HepG2 (cell line): ENCODE results near the gene RAB17. TPM values are rescaled to one million over a fixed set of nuclear protein-coding genes. Genes with fewer than 3 reads are reported as not detected.
A peak's percentile ranks its signal among the peaks of the same experiment; 100 is the strongest.

Source experiments
- ELF1 ChIP-seq: sonication (generic); formaldehyde crosslinking; IDR thresholded peaks from 2 replicates; pipeline ENCODE4 v1.4.0; 2020; ENCODE audit warnings: missing genetic modification reagents
- FLYWCH1 ChIP-seq: sonication (generic); formaldehyde crosslinking; IDR thresholded peaks from 2 replicates; pipeline ENCODE4 v1.8.1; 2023; ENCODE audit warnings: mild to moderate bottlenecking, missing genetic modification reagents
- FOXK1 ChIP-seq: sonication (generic); formaldehyde crosslinking; IDR thresholded peaks from 2 replicates; pipeline ENCODE4 v1.4.0; 2020; ENCODE audit warnings: low read depth, missing genetic modification reagents, borderline replicate concordance
- FOXP1 ChIP-seq, 2 experiments: fragments of 450-650 bp in 1 of 2; IDR thresholded peaks; 2 replicates each; pipeline ENCODE4 v1.6.1; 2017 to 2018; ENCODE audit warnings: antibody characterized with exemption in 1 of 2
- HDAC2 ChIP-seq: sonication (generic); formaldehyde crosslinking; IDR thresholded peaks from 2 replicates; pipeline ENCODE4 v1.4.0; 2020; ENCODE audit warnings: missing genetic modification reagents
- ISX ChIP-seq: sonication (generic); formaldehyde crosslinking; conservative IDR thresholded peaks from 2 replicates; pipeline ENCODE4 v1.5.0; 2020; ENCODE audit warnings: missing genetic modification reagents
- MEIS1 ChIP-seq: sonication (generic); formaldehyde crosslinking; IDR thresholded peaks from 2 replicates; pipeline ENCODE4 v1.9.0; 2021; ENCODE audit warnings: mild to moderate bottlenecking, missing genetic modification reagents, moderate library complexity, borderline replicate concordance
- MYC ChIP-seq: sonication (generic); formaldehyde crosslinking; IDR thresholded peaks from 2 replicates; pipeline ENCODE4 v1.9.0; 2021; ENCODE audit warnings: missing genetic modification reagents, borderline replicate concordance
- PHF21A ChIP-seq: sonication (generic); formaldehyde crosslinking; IDR thresholded peaks from 2 replicates; pipeline ENCODE4 v1.5.0; 2020; ENCODE audit warnings: mild to moderate bottlenecking, missing genetic modification reagents
- PHF5A ChIP-seq: IDR thresholded peaks from one replicate; pipeline ENCODE4 v1.6.1; 2018; ENCODE audit warnings: low read depth, missing genetic modification reagents; ENCODE audit not compliant: unreplicated experiment
- PHF8 ChIP-seq: sonication (generic); formaldehyde crosslinking; IDR thresholded peaks from 2 replicates; pipeline ENCODE4 v1.5.0; 2020; ENCODE audit warnings: missing genetic modification reagents
- RBAK ChIP-seq: sonication (generic); formaldehyde crosslinking; IDR thresholded peaks from 2 replicates; pipeline ENCODE4 v1.5.1; 2020; ENCODE audit warnings: mild to moderate bottlenecking, missing genetic modification reagents
- SAP130 ChIP-seq: IDR thresholded peaks from 2 replicates; pipeline ENCODE4 v1.6.1; 2016; ENCODE audit warnings: low read depth
- SMYD3 ChIP-seq: sonication (generic); formaldehyde crosslinking; IDR thresholded peaks from 2 replicates; pipeline ENCODE4 v1.8.1; 2023; ENCODE audit warnings: mild to moderate bottlenecking, missing genetic modification reagents
- SSRP1 ChIP-seq: IDR thresholded peaks from 2 replicates; pipeline ENCODE4 v1.6.1; 2016; ENCODE audit warnings: control low read depth
- TBP ChIP-seq: sonication (generic); formaldehyde crosslinking; IDR thresholded peaks from 2 replicates; pipeline ENCODE4 v1.5.0; 2020; ENCODE audit warnings: missing genetic modification reagents
- THAP11 ChIP-seq: IDR thresholded peaks from 2 replicates; pipeline ENCODE4 v1.6.1; 2016; ENCODE audit warnings: missing biosample characterization, missing genetic modification reagents
- YY1 ChIP-seq: IDR thresholded peaks from 2 replicates; pipeline ENCODE4 v1.6.1; 2011; ENCODE audit warnings: low read length, low read depth, moderate library complexity, mild to moderate bottlenecking; ENCODE audit not compliant: insufficient read depth, insufficient replicate concordance
- ZC3H13 ChIP-seq: sonication (generic); formaldehyde crosslinking; IDR thresholded peaks from 2 replicates; pipeline ENCODE4 v1.8.1; 2023; ENCODE audit warnings: mild to moderate bottlenecking, missing genetic modification reagents, moderate library complexity
- ZFP36 ChIP-seq: fragments of 150-350 bp; IDR thresholded peaks from 2 replicates; pipeline ENCODE4 v1.6.1; 2018; ENCODE audit warnings: borderline replicate concordance, low read length, low read depth; ENCODE audit not compliant: partially characterized antibody
- ZNF124 ChIP-seq: sonication (generic); formaldehyde crosslinking; IDR thresholded peaks from 2 replicates; pipeline ENCODE4 v1.4.0; 2020; ENCODE audit warnings: missing genetic modification reagents
- ZNF138 ChIP-seq: sonication (generic); formaldehyde crosslinking; IDR thresholded peaks from 2 replicates; pipeline ENCODE4 v1.5.0; 2020; ENCODE audit warnings: mild to moderate bottlenecking, low read depth, missing genetic modification reagents
- ZNF225 ChIP-seq: sonication (generic); formaldehyde crosslinking; IDR thresholded peaks from 2 replicates; pipeline ENCODE4 v1.4.0; 2020; ENCODE audit warnings: mild to moderate bottlenecking, missing genetic modification reagents
- ZNF253 ChIP-seq: sonication (generic); formaldehyde crosslinking; IDR thresholded peaks from 2 replicates; pipeline ENCODE4 v1.8.0; 2022; ENCODE audit warnings: mild to moderate bottlenecking, missing genetic modification reagents, borderline replicate concordance
- ZNF331 ChIP-seq: sonication (generic); formaldehyde crosslinking; IDR thresholded peaks from 2 replicates; pipeline ENCODE4 v1.4.0; 2020; ENCODE audit warnings: missing genetic modification reagents
- ZNF501 ChIP-seq: sonication (generic); formaldehyde crosslinking; IDR thresholded peaks from 2 replicates; pipeline ENCODE4 v1.5.1; 2020; ENCODE audit warnings: mild to moderate bottlenecking, moderate library complexity, missing genetic modification reagents
- ZNF547 ChIP-seq: sonication (generic); formaldehyde crosslinking; IDR thresholded peaks from 2 replicates; pipeline ENCODE4 v1.5.1; 2020; ENCODE audit warnings: mild to moderate bottlenecking, missing genetic modification reagents
- ZNF619 ChIP-seq: sonication (generic); formaldehyde crosslinking; IDR thresholded peaks from 2 replicates; pipeline ENCODE4 v1.4.0; 2020; ENCODE audit warnings: mild to moderate bottlenecking, missing genetic modification reagents
- ZNF788 ChIP-seq: sonication (generic); formaldehyde crosslinking; IDR thresholded peaks from 2 replicates; pipeline ENCODE4 v1.5.0; 2020; ENCODE audit warnings: mild to moderate bottlenecking, missing genetic modification reagents, borderline replicate concordance
- ZSCAN25 ChIP-seq: sonication (generic); formaldehyde crosslinking; IDR thresholded peaks from 2 replicates; pipeline ENCODE4 v1.8.0; 2022; ENCODE audit warnings: mild to moderate bottlenecking, missing genetic modification reagents
- polyA plus RNA-seq, 8 experiments: library from polyadenylated mRNA; depleted of rRNA in 3 of 8; stranded (reverse) in 7 of 8; unstranded in 1 of 8; fragments of >200 nt; fragmentation: Illumina TruSeq in 4 of 8; extraction: Trizol in 4 of 8; gene quantifications; 2 replicates each; pipeline versions ENCODE4 v1.2.1 to v1.2.3, GENCODE V29; 2011 to 2016; ENCODE audit warnings: low read depth in 4 of 8, missing spikeins in 1 of 8, mixed read lengths in 1 of 8; ENCODE audit not compliant: insufficient read depth in 1 of 8
- total RNA-seq, 5 experiments: library from RNA; depleted of rRNA; stranded (reverse); fragments of >200 nt; fragmentation: Illumina TruSeq; extraction: Trizol; gene quantifications; 2 replicates each; pipeline ENCODE4 v1.2.3, GENCODE V29; 2016; ENCODE audit warnings: low read depth in 1 of 5
- TF ChIP-seq, protein P1 (sequence below): sonication (generic); formaldehyde crosslinking; IDR thresholded peaks from 2 replicates; pipeline ENCODE4 v1.4.0; 2020; ENCODE audit warnings: mild to moderate bottlenecking, missing genetic modification reagents
- TF ChIP-seq, protein P2 (sequence below): sonication (generic); formaldehyde crosslinking; IDR thresholded peaks from 2 replicates; pipeline ENCODE4 v1.4.0; 2020; ENCODE audit warnings: missing genetic modification reagents; ENCODE audit errors: not compliant biosample characterization

The RAB17 gene
- total and polyA plus RNA-seq, 2 of the 13 experiments (the other 11 are each of a cell fraction or from before 2014, with no cell fraction given), result 68.0 to 124 TPM

DNA sequence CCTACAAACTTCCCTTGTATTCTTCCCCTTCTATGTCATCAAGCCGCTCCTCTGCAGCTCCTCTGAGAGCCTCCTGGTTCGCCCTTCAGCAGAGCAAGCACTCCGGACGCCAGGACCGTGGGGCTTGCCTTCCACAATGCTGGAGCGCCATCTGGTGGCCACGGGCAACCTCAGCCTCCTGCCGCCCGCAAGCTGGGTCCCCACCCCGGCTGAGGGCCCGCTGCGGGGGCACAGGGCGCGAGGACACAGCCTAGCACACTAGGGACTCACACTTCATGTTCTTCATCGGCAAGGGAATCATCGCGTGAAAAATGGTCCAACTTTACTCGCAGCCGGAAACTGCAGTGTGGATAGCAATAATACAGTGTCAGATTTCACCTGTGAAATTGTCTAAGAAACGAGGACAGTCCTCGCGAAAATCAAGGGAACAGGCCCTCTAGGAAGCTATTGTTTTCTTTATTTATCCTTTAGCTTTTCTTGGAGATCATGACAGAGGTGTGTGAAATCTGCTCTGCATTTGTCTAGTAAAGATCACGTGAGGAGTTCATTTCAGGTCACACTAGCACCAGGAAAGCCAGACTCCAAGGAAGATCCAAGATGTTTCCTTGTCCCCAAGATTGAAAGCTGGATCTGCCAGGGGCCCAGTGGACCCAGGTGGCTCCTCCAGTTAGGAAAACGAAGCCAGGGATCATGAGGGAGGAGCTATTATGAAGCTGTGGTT lies 18.4 kb downstream of the RAB17 start (continued):
- TF ChIP-seq ZNF138 (CRISPR knock-in tag) (no peak), ZFP36 (peak; percentile 54), HDAC2 (peak; percentile 56; the same call in 1 of the 2 replicates), MEIS1 (peak; percentile 59; the same call in 1 of the 2 replicates), ZNF501 (CRISPR knock-in tag) (peak; percentile 87), ZNF788 (CRISPR knock-in tag) (peak; percentile 67; the same call in 1 of the 2 replicates), ZNF225 (0 out of 2 replicates have a peak, but pooled peaks have one; percentile 49), ELF1 (CRISPR knock-in tag) (peak; percentile 44; the same call in 1 of the 2 replicates), SMYD3 (CRISPR knock-in tag) (0 out of 2 replicates have a peak, but pooled peaks have one; percentile 46), ZSCAN25 (CRISPR knock-in tag) (0 out of 2 replicates have a peak, but pooled peaks have one; percentile 43), FLYWCH1 (no peak), ZC3H13 (CRISPR knock-in tag) (peak; percentile 47; the same call in 1 of the 2 replicates), FOXK1 (CRISPR knock-in tag) (peak; percentile 68; the same call in 1 of the 2 replicates), ISX (CRISPR knock-in tag) (0 out of 2 replicates have a peak, but pooled peaks have one; percentile 32), PHF21A (CRISPR knock-in tag) (peak; percentile 52; the same call in 1 of the 2 replicates), SAP130 (CRISPR knock-in tag) (peak; percentile 45), PHF8 (peak; percentile 28; the same call in 1 of the 2 replicates), SSRP1 (CRISPR knock-in tag) (peak; percentile 58; the same call in 1 of the 2 replicates), ZNF547 (CRISPR knock-in tag) (peak; percentile 77; the same call in 1 of the 2 replicates), ZNF331 (peak; percentile 77; the same call in 1 of the 2 replicates), MYC (peak; percentile 68; the same call in 1 of the 2 replicates), THAP11 (CRISPR knock-in tag) (peak; percentile 55; the same call in 1 of the 2 replicates), FOXP1 (IDR thresholded peaks at IDR 0.05) (no peak), FOXP1 (CRISPR knock-in tag; IDR thresholded peaks at IDR 0.05) (no peak), ZNF124 (CRISPR knock-in tag) (peak; percentile 78; the same call in 1 of the 2 replicates), RBAK (CRISPR knock-in tag) (peak; percentile 43; the same call in 1 of the 2 replicates), ZNF619 (peak; percentile 93), TBP (CRISPR knock-in tag) (0 out of 2 replicates have a peak, but pooled peaks have one; percentile 71), YY1 (peak; percentile 73), PHF5A (CRISPR knock-in tag) (peak; percentile 45), ZNF253 (no peak)
- TF ChIP-seq, protein P1, sequence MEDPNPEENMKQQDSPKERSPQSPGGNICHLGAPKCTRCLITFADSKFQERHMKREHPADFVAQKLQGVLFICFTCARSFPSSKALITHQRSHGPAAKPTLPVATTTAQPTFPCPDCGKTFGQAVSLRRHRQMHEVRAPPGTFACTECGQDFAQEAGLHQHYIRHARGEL (CRISPR knock-in tag), result peak; percentile 75; the same call in 1 of the 2 replicates
- TF ChIP-seq, protein P2, sequence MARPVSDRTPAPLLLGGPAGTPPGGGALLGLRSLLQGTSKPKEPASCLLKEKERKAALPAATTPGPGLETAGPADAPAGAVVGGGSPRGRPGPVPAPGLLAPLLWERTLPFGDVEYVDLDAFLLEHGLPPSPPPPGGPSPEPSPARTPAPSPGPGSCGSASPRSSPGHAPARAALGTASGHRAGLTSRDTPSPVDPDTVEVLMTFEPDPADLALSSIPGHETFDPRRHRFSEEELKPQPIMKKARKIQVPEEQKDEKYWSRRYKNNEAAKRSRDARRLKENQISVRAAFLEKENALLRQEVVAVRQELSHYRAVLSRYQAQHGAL, result peak; percentile 40
